PC-3 (cell line): ENCODE measurements around the gene TMEM256. TPM values are rescaled to one million over a fixed set of nuclear protein-coding genes. Genes with fewer than 3 reads are reported as not detected.

Experiments
- ATAC-seq: fragments of 200-7000 bp; cut with Tn5 transposase; 2 replicates; pipeline ENCODE4 v1.9.1; 2020; ENCODE audit warnings: mild to moderate bottlenecking, moderate library complexity
- BruUV-seq: library from RNA; stranded (reverse); fragments of 400-500 nt; replicated peaks from 2 replicates; lab custom pipeline; 2021; lab: Mats Ljungman, UMichigan
- CTCF ChIA-PET: fragments of 300-600 bp; sonication (Branson Sonifier 250); formaldehyde crosslinking; loops from one replicate; lab custom pipeline; 2022; ENCODE audit warnings: antibody characterized with exemption; lab: Charles Lee
- POLR2A ChIA-PET: fragments of 300-600 bp; sonication (Branson Sonifier 250); formaldehyde crosslinking; loops from one replicate; lab custom pipeline; 2022; ENCODE audit warnings: antibody characterized with exemption; ENCODE audit not compliant: unreplicated experiment; lab: Charles Lee
- DNase-seq: peaks from one replicate; pipeline ENCODE4 v3.0.0-alpha.2; 2015
- H2AFZ ChIP-seq: fragments of 300-600 bp; sonication (generic); 2 replicates; pipeline ENCODE4 v1.6.0; 2016; ENCODE audit warnings: antibody characterized with exemption, low read length
- H3F3A ChIP-seq: fragments of 300-600 bp; sonication (generic); one replicate; pipeline ENCODE4 v1.6.0; 2017; ENCODE audit warnings: antibody characterized with exemption, low read length, control low read depth, mild to moderate bottlenecking; ENCODE audit not compliant: unreplicated experiment
- H3K27ac ChIP-seq: fragments of 300-600 bp; sonication (generic); 2 replicates; pipeline ENCODE4 v1.5.1; 2016; ENCODE audit warnings: mild to moderate bottlenecking, low read length
- H3K27me3 ChIP-seq: fragments of 300-600 bp; sonication (generic); 2 replicates; pipeline ENCODE4 v1.6.1; 2016; ENCODE audit warnings: low read length, mixed read lengths
- H3K36me3 ChIP-seq: fragments of 300-600 bp; sonication (generic); 2 replicates; pipeline ENCODE4 v1.6.1; 2016; ENCODE audit warnings: low read depth, mixed run types, low read length, mixed read lengths
- H3K4me1 ChIP-seq: fragments of 300-600 bp; sonication (generic); 2 replicates; pipeline ENCODE4 v1.5.1; 2016; ENCODE audit warnings: low read length; ENCODE audit not compliant: insufficient read depth
- H3K4me2 ChIP-seq: fragments of 300-600 bp; sonication (generic); 2 replicates; pipeline ENCODE4 v1.6.0; 2016; ENCODE audit warnings: low read length
- H3K4me3 ChIP-seq: fragments of 300-600 bp; sonication (generic); 2 replicates; pipeline ENCODE4 v1.5.1; 2016; ENCODE audit warnings: mild to moderate bottlenecking, low read length, mixed read lengths
- H3K79me2 ChIP-seq: fragments of 300-600 bp; sonication (generic); 2 replicates; pipeline ENCODE4 v1.6.1; 2017; ENCODE audit warnings: low read length, mixed read lengths
- H3K9ac ChIP-seq: fragments of 300-600 bp; sonication (generic); 2 replicates; pipeline ENCODE4 v1.6.0; 2016; ENCODE audit warnings: mild to moderate bottlenecking, low read length
- H3K9me2 ChIP-seq: fragments of 300-600 bp; sonication (generic); replicated peaks from 2 replicates; pipeline ENCODE4 v1.6.1; 2016; ENCODE audit warnings: mixed run types, low read length, mixed read lengths
- H3K9me3 ChIP-seq: fragments of 300-600 bp; sonication (generic); 2 replicates; pipeline ENCODE4 v1.6.1; 2016; ENCODE audit warnings: low read length, mixed read lengths
- H4K20me1 ChIP-seq: fragments of 300-600 bp; sonication (generic); 2 replicates; pipeline ENCODE4 v1.6.1; 2016; ENCODE audit warnings: low read length, mixed read lengths
- CTCF ChIP-seq: fragments of 300-600 bp; sonication (generic); conservative IDR thresholded peaks from 2 replicates; pipeline ENCODE4 v1.5.1; 2017; ENCODE audit warnings: antibody characterized with exemption, low read depth, mild to moderate bottlenecking, low read length
- EZH2 ChIP-seq: fragments of 300-600 bp; sonication (generic); IDR thresholded peaks from one replicate; pipeline ENCODE4 v1.6.1; 2017; ENCODE audit warnings: antibody characterized with exemption, mild to moderate bottlenecking, low read length; ENCODE audit not compliant: unreplicated experiment
- EZH2phosphoT487 ChIP-seq: fragments of 300-600 bp; sonication (generic); IDR thresholded peaks from 2 replicates; pipeline ENCODE4 v1.6.1; 2018; ENCODE audit warnings: mild to moderate bottlenecking, antibody characterized with exemption, low read length, borderline replicate concordance
- intact Hi-C: fragments of 100-400 bp; cut with micrococcal nuclease; formaldehyde crosslinking; loops from 2 replicates; pipeline ENCODE4 v1.9.0; 2023
- total RNA-seq: library from RNA; depleted of rRNA; stranded (reverse); fragments of >200 nt; gene quantifications from 2 replicates; pipeline ENCODE4 v1.2.3, GENCODE V29; 2014

Gene TMEM256
- total RNA-seq, 1 experiment from 2014 or later = 82.4 TPM

- Histone ChIP-seq H3K79me2 (no peaks in the 10 kb centered on the region), H2AFZ (no peak overlapping the region), H3K9ac (no peak overlapping the region), H3K36me3 (no peaks in the 10 kb centered on the region), H3K27ac (no peak overlapping the region), H3K4me3 (no peak overlapping the region), H3K9me3 (no peaks in the 10 kb centered on the region), H3F3A (no peaks in the 10 kb centered on the region), H4K20me1 (no peaks in the 10 kb centered on the region), H3K4me2 (no peak overlapping the region), H3K27me3 (no peaks in the 10 kb centered on the region), H3K9me2 (no peaks in the 10 kb centered on the region), H3K4me1 (no peaks in the 10 kb centered on the region)
- DNase-seq (peak; percentile 26), ATAC-seq (no peak)
- no peak for TF ChIP-seq EZH2
- no peak for TF ChIP-seq CTCF
- TF ChIP-seq EZH2phosphoT487 = no peak
- ChIA-PET CTCF (no interaction called here), POLR2A (no interaction called here)
- intact Hi-C loops = no loop called here
- no TSS peak for BruUV-seq
Observed at GRCh38 chr17:7363311-7363710, 40.6 kb downstream of the TMEM256 start.

GRCh38 chr17:7361906-7362305 lies 42.0 kb downstream of the TMEM256 start:
- no TSS peak for BruUV-seq
- Histone ChIP-seq H3K4me2 (no peak overlapping the region), H3K9me3 (no peaks in the 10 kb centered on the region), H2AFZ (no peak overlapping the region), H3K36me3 (no peaks in the 10 kb centered on the region), H4K20me1 (no peaks in the 10 kb centered on the region), H3K4me3 (no peak overlapping the region), H3K27ac (no peak overlapping the region), H3K4me1 (no peaks in the 10 kb centered on the region), H3K9me2 (no peaks in the 10 kb centered on the region), H3K79me2 (no peaks in the 10 kb centered on the region), H3K9ac (no peak overlapping the region), H3K27me3 (no peaks in the 10 kb centered on the region), H3F3A (no peaks in the 10 kb centered on the region)
- CTCF ChIA-PET = no interaction called here
- POLR2A ChIA-PET = no interaction called here
- intact Hi-C loops = no loop called here
- TF ChIP-seq CTCF (no peak), EZH2phosphoT487 (no peak), EZH2 (no peak)
- no peak for ATAC-seq
- no peak for DNase-seq

GRCh38 chr17:7357381-7357780 lies 46.5 kb downstream of the TMEM256 start:
- Histone ChIP-seq H3K79me2 (peaks cover 22% of the 10 kb centered on the region), H3K9ac (no peak overlapping the region), H3K36me3 (no peaks in the 10 kb centered on the region), H3K27ac (no peak overlapping the region), H3K4me2 (no peak overlapping the region), H3K27me3 (no peaks in the 10 kb centered on the region), H3K4me1 (peaks cover 24% of the 10 kb centered on the region; the same call in 1 of the 2 replicates), H2AFZ (no peak overlapping the region), H3F3A (peaks cover 3% of the 10 kb centered on the region), H3K9me2 (no peaks in the 10 kb centered on the region), H4K20me1 (no peaks in the 10 kb centered on the region), H3K4me3 (no peak overlapping the region), H3K9me3 (no peaks in the 10 kb centered on the region)
- no peak for TF ChIP-seq CTCF
- TF ChIP-seq EZH2 = no peak
- TF ChIP-seq EZH2phosphoT487 = no peak
- DNase-seq (no peak), ATAC-seq (no peak)
- POLR2A ChIA-PET = no interaction called here
- CTCF ChIA-PET = no interaction called here
- BruUV-seq = no TSS peak
- intact Hi-C loops = no loop called here
